Gastroesophageal sphincter (tissue), 3 donors: ENCODE results near the gene SHH.
"Not testable (repeated sequence)": the region's sequence is repeated elsewhere in the genome, so short reads cannot be mapped to it uniquely, and the experiment has no call there.

ENCODE experiments used
- CTCF ChIP-seq, 4 experiments: fragments of 200-600 bp in 2 of 4; fragments of 450-650 bp in 2 of 4; sonication (generic) in 1 of 4; IDR thresholded peaks; one replicate each; pipeline ENCODE4 v1.5.1; 2017 to 2019; ENCODE audit warnings: antibody characterized with exemption in 4 of 4, mild to moderate bottlenecking in 2 of 4, moderate library complexity in 2 of 4
- POLR2A ChIP-seq, 2 donors: fragments of 450-650 bp; IDR thresholded peaks; one replicate each; pipeline ENCODE4 v1.6.1; 2017; ENCODE audit warnings: antibody characterized with exemption in 2 of 2, mild to moderate bottlenecking in 2 of 2, moderate library complexity in 1 of 2
- POLR2AphosphoS5 ChIP-seq: sonication (generic); formaldehyde crosslinking; IDR thresholded peaks from one replicate; pipeline ENCODE4 v1.6.1; 2017; ENCODE audit warnings: antibody characterized with exemption

GRCh38 chr7:155817515-155817914, 5.3 kb upstream of the SHH start:
- not testable (repeated sequence) for TF ChIP-seq POLR2A (IDR thresholded peaks at IDR 0.05); CTCF (IDR thresholded peaks at IDR 0.05); POLR2AphosphoS5
